Thoracic aorta (tissue), 2 donors: ENCODE results near the gene ARMC2. TPM values are rescaled to one million over a fixed set of nuclear protein-coding genes. Genes with fewer than 3 reads are reported as not detected.

ENCODE experiments used
- ATAC-seq: fragments of 150-250 bp; one replicate; pipeline ENCODE4 v1.8.0; 2017; ENCODE audit warnings: low read depth; ENCODE audit not compliant: insufficient number of reproducible peaks, low FRiP score
- DNase-seq: peaks from one replicate; pipeline ENCODE4 v3.0.0-alpha.2; 2020; ENCODE audit warnings: low spot score
- H3K27ac ChIP-seq, 2 donors: fragments of 200-600 bp; sonication (generic); 1 replicate in 1 of 2; 2 replicates in 1 of 2; pipeline ENCODE4 v1.5.1; 2016; ENCODE audit warnings: mild to moderate bottlenecking in 2 of 2, moderate library complexity in 2 of 2
- H3K27me3 ChIP-seq: fragments of 200-600 bp; sonication (generic); replicated peaks from 2 replicates; pipeline ENCODE4 v1.6.0; 2016; ENCODE audit warnings: mild to moderate bottlenecking; ENCODE audit not compliant: insufficient read depth
- H3K36me3 ChIP-seq: fragments of 200-600 bp; sonication (generic); one replicate; pipeline ENCODE4 v1.5.1; 2016
- H3K4me1 ChIP-seq, 2 donors: fragments of 200-600 bp; sonication (generic); 1 replicate in 1 of 2; 2 replicates in 1 of 2; pipeline versions ENCODE4 v1.5.1 to v1.6.0; 2016; ENCODE audit warnings: low read depth in 2 of 2, mild to moderate bottlenecking in 1 of 2; ENCODE audit not compliant: control insufficient read depth in 1 of 2
- H3K4me3 ChIP-seq: fragments of 200-600 bp; sonication (generic); 2 replicates; pipeline ENCODE4 v1.5.1; 2016; ENCODE audit warnings: mild to moderate bottlenecking
- H3K9me3 ChIP-seq: fragments of 200-600 bp; sonication (generic); 2 replicates; pipeline ENCODE4 v1.5.1; 2016
- CTCF ChIP-seq: fragments of 200-600 bp; sonication (generic); IDR thresholded peaks from one replicate; pipeline ENCODE4 v1.5.1; 2019; ENCODE audit warnings: antibody characterized with exemption
- total RNA-seq, 2 donors: library from RNA; depleted of rRNA; stranded (reverse); fragments of >200 nt; gene quantifications; one replicate each; pipeline versions ENCODE4 v1.1.0 to v1.2.3, GENCODE V29; 2016

ARMC2 gene
- total RNA-seq, 2 donors from 2014 or later = 11.5 to 22.5 TPM

DNA sequence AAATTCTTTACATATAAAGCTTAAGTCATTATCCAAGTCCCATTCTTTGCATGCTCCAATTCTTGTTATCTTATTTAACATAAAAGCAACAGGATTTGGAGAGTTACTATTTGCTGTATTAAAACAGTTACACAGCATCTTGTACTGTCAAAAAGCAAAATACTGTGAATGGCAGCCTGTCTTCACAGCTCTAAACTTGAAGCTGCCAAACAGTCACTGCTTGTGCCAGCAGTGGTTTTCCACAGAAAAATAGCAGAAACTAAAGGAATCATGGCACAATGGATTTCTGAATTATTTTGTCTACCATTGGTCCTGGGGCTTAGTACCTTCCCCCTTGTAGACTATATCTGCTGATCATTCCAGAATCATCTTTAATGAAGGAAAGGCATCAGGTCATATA is 138.9 kb downstream of the ARMC2 start:
- no peak for TF ChIP-seq CTCF
- H3K9me3 ChIP-seq = no peaks in the 10 kb centered on the region
- H3K4me1 ChIP-seq = no peaks in the 10 kb centered on the region
- no peak overlapping the region for H3K27ac ChIP-seq
- peaks cover 36% of the 10 kb centered on the region for H3K36me3 ChIP-seq
- H3K4me3 ChIP-seq = no peak overlapping the region
- ATAC-seq (no peak), DNase-seq (no peak)
- no peaks in the 10 kb centered on the region for H3K27me3 ChIP-seq

DNA sequence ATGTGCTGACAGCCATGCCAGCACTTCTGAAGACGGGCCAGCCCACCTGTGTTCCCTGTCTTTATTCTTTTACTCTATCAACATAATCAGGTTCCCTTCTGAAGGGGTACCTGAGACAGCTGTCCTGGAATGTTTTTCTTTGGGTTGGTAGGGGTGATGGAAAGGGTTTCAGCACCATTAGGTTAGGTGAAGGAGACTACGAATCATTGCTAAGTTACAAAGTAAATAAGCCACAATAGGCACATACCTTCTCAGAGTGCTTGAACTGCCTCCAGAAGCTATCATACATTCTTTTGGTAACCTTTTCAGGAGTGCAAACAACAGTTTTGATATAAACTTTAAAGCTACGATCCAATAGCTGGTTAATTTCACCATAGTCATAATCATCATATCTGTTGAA is 140.1 kb downstream of the ARMC2 start:
- DNase-seq = no peak
- H3K4me1 ChIP-seq = no peaks in the 10 kb centered on the region
- no peak for TF ChIP-seq CTCF
- H3K9me3 ChIP-seq = no peaks in the 10 kb centered on the region
- no peak overlapping the region for H3K4me3 ChIP-seq
- H3K36me3 ChIP-seq = peaks cover 41% of the 10 kb centered on the region
- ATAC-seq = no peak
- no peak overlapping the region for H3K27ac ChIP-seq
- no peaks in the 10 kb centered on the region for H3K27me3 ChIP-seq

- H3K4me3 ChIP-seq = no peak overlapping the region
- DNase-seq (no peak), ATAC-seq (no peak)
- no peaks in the 10 kb centered on the region for H3K4me1 ChIP-seq
- no peaks in the 10 kb centered on the region for H3K9me3 ChIP-seq
- no peak for TF ChIP-seq CTCF
- H3K27ac ChIP-seq = no peak overlapping the region
- no peaks in the 10 kb centered on the region for H3K27me3 ChIP-seq
- H3K36me3 ChIP-seq = peaks cover 41% of the 10 kb centered on the region
Measured at GRCh38 chr6:108988765-108989164, 140.5 kb downstream of the ARMC2 start.

- ATAC-seq = no peak
- no peak overlapping the region for H3K4me3 ChIP-seq
- H3K27ac ChIP-seq = no peak overlapping the region
- no peak for DNase-seq
- no peaks in the 10 kb centered on the region for H3K27me3 ChIP-seq
- TF ChIP-seq CTCF = no peak
- peaks cover 45% of the 10 kb centered on the region for H3K36me3 ChIP-seq
- no peaks in the 10 kb centered on the region for H3K4me1 ChIP-seq
- H3K9me3 ChIP-seq = no peaks in the 10 kb centered on the region
Measured at GRCh38 chr6:108989700-108990099, 141.5 kb downstream of the ARMC2 start.

GRCh38 chr6:108993876-108994275 is 145.7 kb downstream of the ARMC2 start:
- no peaks in the 10 kb centered on the region for H3K9me3 ChIP-seq
- no peak for TF ChIP-seq CTCF
- DNase-seq (no peak), ATAC-seq (no peak)
- no peak overlapping the region for H3K4me3 ChIP-seq
- no peaks in the 10 kb centered on the region for H3K4me1 ChIP-seq
- no peaks in the 10 kb centered on the region for H3K27me3 ChIP-seq
- H3K27ac ChIP-seq = no peak overlapping the region
- H3K36me3 ChIP-seq = peaks cover 37% of the 10 kb centered on the region
